Astrocyte of the spinal cord (primary cell): ENCODE measurements around the gene PPP1R1C.

Experiments
- DNase-seq: peaks from one replicate; pipeline ENCODE4 v3.0.0; 2011; ENCODE audit warnings: low read depth, low spot score
- H3K4me3 ChIP-seq: 2 replicates; pipeline ENCODE4 v1.5.1; 2011; ENCODE audit warnings: low read depth, mild to moderate bottlenecking, low read length, moderate library complexity
- in situ Hi-C: cut with HindIII; loops from 2 replicates; pipeline ENCODE4 v1.10.0; 2017; ENCODE audit warnings: low sequenced_read_pairs
- TF ChIP-seq, protein P1 (sequence below): IDR thresholded peaks from 2 replicates; pipeline ENCODE4 v1.5.1; 2012; ENCODE audit warnings: low read depth, mild to moderate bottlenecking, low read length, inconsistent platforms

The PPP1R1C gene

DNA sequence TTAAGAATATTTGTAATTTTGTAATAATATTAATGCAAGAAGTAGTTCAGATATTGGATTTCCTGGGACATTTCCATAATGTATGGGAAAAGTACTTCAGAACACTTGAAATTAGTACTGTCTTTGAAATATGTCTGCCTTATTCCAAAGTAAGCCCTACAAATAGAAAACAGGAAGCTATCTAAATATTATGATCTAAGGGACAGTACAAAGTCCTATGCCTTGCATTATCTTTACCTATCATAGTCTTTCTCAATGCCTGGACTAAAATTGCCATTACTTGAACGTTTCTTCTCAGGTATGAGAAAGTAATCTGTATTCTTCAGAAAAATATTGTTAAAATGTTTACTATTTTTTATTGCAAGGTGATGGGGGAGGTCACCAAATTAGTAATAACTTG, 113.0 kb downstream of the PPP1R1C start:
- in situ Hi-C loops: no loop called here
- H3K4me3 ChIP-seq: no peak overlapping the region
- DNase-seq: no peak
- TF ChIP-seq, protein P1, sequence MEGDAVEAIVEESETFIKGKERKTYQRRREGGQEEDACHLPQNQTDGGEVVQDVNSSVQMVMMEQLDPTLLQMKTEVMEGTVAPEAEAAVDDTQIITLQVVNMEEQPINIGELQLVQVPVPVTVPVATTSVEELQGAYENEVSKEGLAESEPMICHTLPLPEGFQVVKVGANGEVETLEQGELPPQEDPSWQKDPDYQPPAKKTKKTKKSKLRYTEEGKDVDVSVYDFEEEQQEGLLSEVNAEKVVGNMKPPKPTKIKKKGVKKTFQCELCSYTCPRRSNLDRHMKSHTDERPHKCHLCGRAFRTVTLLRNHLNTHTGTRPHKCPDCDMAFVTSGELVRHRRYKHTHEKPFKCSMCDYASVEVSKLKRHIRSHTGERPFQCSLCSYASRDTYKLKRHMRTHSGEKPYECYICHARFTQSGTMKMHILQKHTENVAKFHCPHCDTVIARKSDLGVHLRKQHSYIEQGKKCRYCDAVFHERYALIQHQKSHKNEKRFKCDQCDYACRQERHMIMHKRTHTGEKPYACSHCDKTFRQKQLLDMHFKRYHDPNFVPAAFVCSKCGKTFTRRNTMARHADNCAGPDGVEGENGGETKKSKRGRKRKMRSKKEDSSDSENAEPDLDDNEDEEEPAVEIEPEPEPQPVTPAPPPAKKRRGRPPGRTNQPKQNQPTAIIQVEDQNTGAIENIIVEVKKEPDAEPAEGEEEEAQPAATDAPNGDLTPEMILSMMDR: no peak

DNA sequence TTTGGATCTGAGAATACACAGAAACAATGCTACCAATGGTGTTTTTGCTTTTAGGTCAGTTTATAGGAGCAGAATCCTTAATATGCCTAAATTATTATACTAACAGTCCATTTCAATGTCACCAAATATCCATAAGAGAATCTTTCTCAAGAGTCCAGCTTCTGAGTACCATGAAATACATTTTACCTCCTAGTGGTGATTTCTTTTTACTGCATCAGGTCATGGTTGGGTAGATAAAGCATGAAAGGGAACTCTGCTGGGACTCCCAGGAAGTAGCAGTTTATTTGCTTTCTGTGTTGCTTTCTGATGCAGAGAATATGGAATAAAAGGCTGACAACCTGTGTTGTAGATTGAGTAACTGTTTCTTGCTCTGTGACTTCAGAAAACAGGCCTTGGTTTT, 115.6 kb downstream of the PPP1R1C start:
- in situ Hi-C loops: no loop called here
- DNase-seq: no peak
- TF ChIP-seq, protein P1: peak; percentile 14
- H3K4me3 ChIP-seq: no peak overlapping the region

DNA sequence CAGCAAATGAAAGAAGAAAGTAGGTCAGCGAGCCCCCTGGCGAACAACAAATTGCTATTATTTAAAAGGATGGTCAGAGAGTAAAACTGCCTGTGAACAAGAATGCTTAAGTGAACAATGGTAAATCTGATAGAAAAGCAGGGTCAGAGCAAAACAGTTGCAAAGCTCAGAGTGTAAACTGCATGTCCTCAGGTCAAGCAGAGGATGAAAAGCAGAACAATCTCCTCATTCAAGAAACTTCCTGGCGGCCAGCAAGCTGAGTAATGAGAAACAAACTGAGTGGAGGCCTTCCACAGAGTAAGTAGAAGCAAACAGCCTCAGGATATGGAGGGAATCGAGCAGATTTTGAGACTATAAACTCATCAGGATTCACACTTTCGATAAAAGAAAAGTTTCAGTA, 117.9 kb downstream of the PPP1R1C start:
- no peak for DNase-seq
- TF ChIP-seq, protein P1: no peak
- in situ Hi-C loops: no loop called here
- H3K4me3 ChIP-seq: no peak overlapping the region

DNA sequence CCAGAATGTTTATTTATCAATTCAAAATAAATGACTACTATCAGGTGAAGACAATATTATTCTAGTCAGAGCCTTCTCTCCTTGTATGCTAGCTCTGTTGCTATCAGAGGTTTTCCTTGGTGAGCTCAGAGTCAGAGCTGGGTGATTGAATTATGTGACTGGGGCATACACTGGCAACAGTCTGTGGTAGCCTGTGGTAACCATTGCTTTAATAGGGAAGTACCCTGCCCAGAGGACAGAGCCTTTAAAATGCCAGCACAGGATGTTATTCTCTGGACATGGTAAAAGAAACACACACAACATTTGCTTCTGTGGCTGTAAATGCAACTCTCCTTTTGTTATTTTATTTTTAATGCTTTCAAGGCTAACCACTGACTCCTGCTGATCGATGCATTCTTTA, 124.7 kb downstream of the PPP1R1C start:
- in situ Hi-C loops: no loop called here
- no peak for DNase-seq
- TF ChIP-seq, protein P1: no peak
- no peak overlapping the region for H3K4me3 ChIP-seq

DNA sequence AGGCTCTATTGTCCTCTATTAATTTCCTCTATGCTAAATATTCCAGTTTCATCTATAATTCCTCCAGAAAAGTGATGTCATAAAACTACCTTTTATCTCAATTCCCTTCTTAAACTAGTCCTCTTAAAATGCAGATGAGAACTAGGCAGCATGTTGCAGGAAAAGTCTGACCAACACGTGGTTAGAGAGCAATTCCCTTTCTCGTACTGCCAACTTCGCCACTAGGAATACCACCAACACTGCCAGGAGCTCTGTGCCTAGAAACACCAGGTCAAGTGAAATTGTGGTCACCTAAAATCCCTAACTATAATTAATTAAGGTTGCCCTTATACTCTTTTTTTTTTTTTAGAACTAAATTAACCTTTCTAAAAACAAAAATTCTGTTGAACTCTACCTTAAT, 127.7 kb downstream of the PPP1R1C start:
- no peak overlapping the region for H3K4me3 ChIP-seq
- DNase-seq: no peak
- in situ Hi-C loops: no loop called here
- TF ChIP-seq, protein P1: no peak

DNA sequence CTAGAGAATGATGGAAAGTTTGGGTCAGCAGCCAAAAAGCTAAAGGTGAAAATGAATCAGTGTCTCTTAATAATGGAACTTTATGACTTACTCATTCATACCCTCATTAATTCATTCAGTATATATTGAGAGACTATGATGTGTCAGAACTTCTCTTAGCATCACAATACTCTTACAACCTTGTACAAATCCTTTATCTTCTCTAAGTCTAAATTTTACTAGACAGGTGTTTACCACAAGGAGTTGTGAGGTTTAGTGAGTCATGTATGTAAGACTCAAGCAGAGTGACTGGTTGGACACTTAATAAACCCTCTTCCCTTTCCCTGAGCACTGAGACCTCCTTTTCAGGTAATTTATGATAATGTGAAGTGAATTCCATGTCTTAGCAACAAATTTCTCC, 129.6 kb downstream of the PPP1R1C start:
- H3K4me3 ChIP-seq: no peak overlapping the region
- in situ Hi-C loops: no loop called here
- no peak for DNase-seq
- TF ChIP-seq, protein P1: no peak

DNA sequence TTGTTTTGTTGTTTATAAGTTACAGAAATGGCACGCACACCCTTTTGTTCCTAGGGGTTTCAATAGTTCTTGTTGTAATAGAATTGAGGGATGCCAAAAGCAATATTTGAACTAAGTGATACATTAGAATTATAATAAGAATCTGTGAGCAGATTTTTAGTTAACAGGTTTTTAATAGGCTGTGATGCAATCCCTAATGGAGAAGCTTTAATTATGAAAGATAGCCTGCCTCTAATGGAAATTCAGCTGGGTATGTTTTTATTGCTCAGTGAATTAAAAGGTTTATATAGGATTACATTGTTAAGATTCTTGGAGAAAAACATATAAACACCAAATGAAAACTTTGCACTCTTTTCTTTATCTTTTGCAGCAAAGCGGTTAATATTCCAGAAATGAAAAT, 131.1 kb downstream of the PPP1R1C start:
- DNase-seq: no peak
- in situ Hi-C loops: no loop called here
- H3K4me3 ChIP-seq: no peak overlapping the region
- TF ChIP-seq, protein P1: no peak
